Measurements from ENCODE around the gene TTF1. TPM values are rescaled to one million over a fixed set of nuclear protein-coding genes. Genes with fewer than 3 reads are reported as not detected.

Gene TTF1
- total and polyA plus RNA-seq, 2 donors: 24.9 to 29.9 TPM

DNA sequence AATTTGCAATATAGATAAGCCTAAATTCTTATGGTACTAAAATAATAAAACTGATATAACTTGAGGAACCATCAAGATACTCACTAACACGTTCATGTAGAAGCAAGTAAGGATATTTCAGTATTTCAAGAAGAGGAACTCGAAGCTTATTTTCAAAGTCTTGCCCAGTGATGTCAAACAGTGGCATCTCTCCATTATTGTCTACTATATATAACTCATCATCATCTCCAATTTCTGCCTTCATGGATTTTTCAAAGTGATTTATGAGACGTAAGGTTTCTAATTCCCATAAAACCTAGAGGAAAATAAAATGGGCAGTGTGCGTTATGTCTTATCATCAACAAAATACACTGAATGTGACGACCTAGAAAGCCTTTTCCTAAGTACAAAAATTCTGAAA, 60.5 kb downstream of the TTF1 start:
- no peaks in the 10 kb centered on the region for H3K9me3 ChIP-seq (ENCODE audit: control insufficient read depth in 2 of 2, insufficient read depth in 1 of 2, low read length in 1 of 2)
- DNase-seq (ENCODE audit: low read depth in 6 of 9, low spot score in 9 of 9): no peak
- H3K4me1 ChIP-seq (ENCODE audit: control insufficient read depth in 2 of 2, insufficient read depth in 2 of 2, low read length in 2 of 2): peaks cover 0 to 7% of the 10 kb centered on the region in 2 donors
- H3K27me3 ChIP-seq (ENCODE audit: control insufficient read depth in 2 of 2, insufficient read depth in 1 of 2, low read length in 1 of 2): no peaks in the 10 kb centered on the region
- no peak overlapping the region for H3K27ac ChIP-seq (ENCODE audit: low read depth in 1 of 2, low read length in 1 of 2)
- H3K4me3 ChIP-seq (ENCODE audit: low read length in 2 of 2): no peak overlapping the region
- peaks cover 55 to 85% of the 10 kb centered on the region in 2 donors for H3K36me3 ChIP-seq (ENCODE audit: control insufficient read depth in 2 of 2, insufficient read depth in 2 of 2, low read length in 1 of 2)
- 98% methylated on average over 5 of the region's 5 CpGs for WGBS

DNA sequence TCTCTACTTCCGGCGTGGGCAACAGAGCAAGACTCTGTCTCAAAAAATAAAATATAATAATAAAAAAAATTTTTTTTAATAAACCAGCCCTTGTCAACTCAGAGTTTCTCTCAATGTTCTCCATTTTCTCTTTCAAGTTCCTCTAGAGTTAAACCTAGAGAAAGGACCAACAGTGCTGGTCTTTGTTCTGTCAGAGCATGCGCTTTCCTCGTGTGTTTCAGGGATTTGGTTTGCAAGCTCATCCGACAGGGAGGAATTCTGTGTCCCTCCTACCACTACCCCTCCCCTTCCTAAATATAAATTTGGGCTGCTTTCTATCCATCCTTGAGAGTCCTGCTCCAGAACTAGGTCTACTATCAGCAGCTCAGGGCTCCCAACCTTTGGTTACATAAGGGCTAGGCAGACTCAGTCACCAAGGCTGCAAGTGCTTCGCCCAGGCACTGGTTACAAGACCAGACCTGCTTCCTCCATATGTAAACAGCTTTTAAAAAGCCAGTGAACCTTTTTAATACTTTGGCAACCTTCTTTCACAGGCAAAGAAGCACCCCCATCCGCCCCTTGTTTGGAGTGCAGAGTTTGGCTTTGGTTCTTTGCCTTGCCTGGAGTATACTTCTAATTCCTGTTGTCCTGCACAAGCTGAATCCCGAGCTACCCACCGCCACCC, 65.3 kb downstream of the TTF1 start:
- 89% methylated on average over 9 of the region's 9 CpGs for WGBS
- Histone ChIP-seq H3K36me3 (ENCODE audit: control insufficient read depth in 2 of 2, insufficient read depth in 2 of 2, low read length in 1 of 2) (peaks cover 53 to 83% of the 10 kb centered on the region in 2 donors), H3K4me1 (ENCODE audit: control insufficient read depth in 2 of 2, insufficient read depth in 2 of 2, low read length in 2 of 2) (no peaks in the 10 kb centered on the region), H3K27me3 (ENCODE audit: control insufficient read depth in 2 of 2, insufficient read depth in 1 of 2, low read length in 1 of 2) (no peaks in the 10 kb centered on the region), H3K4me3 (ENCODE audit: low read length in 2 of 2) (no peak overlapping the region), H3K9me3 (ENCODE audit: control insufficient read depth in 2 of 2, insufficient read depth in 1 of 2, low read length in 1 of 2) (no peaks in the 10 kb centered on the region), H3K27ac (ENCODE audit: low read depth in 1 of 2, low read length in 1 of 2) (no peak overlapping the region)
- no peak for DNase-seq (ENCODE audit: low read depth in 6 of 9, low spot score in 9 of 9)

DNA sequence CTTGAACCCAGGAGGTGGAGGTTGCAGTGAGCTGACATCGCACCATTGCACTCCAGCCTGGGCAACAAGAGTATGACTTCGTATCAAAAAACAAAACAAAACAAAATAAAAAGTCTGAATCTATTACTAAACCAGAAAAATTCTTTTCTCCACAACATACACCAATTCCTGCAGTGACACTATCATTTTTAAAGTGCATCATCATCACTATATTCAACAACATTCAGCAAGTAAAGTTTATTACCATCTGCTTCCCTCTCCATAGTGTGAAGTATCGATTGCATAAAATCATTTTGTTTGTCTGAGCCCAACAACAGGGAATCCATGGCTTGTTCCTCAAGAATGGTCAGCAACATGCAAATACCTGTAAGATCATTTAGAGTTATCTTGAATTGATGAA, 72.3 kb downstream of the TTF1 start:
- H3K9me3 ChIP-seq (ENCODE audit: control insufficient read depth in 2 of 2, insufficient read depth in 1 of 2, low read length in 1 of 2): no peaks in the 10 kb centered on the region
- H3K27me3 ChIP-seq (ENCODE audit: control insufficient read depth in 2 of 2, insufficient read depth in 1 of 2, low read length in 1 of 2): no peaks in the 10 kb centered on the region
- no peak overlapping the region for H3K4me3 ChIP-seq (ENCODE audit: low read length in 2 of 2)
- H3K36me3 ChIP-seq (ENCODE audit: control insufficient read depth in 2 of 2, insufficient read depth in 2 of 2, low read length in 1 of 2): peaks cover 31 to 83% of the 10 kb centered on the region in 2 donors
- 98% methylated on average over 3 of the region's 3 CpGs for WGBS
- DNase-seq (ENCODE audit: low read depth in 6 of 9, low spot score in 9 of 9): no peak
- H3K27ac ChIP-seq (ENCODE audit: low read depth in 1 of 2, low read length in 1 of 2): no peak overlapping the region
- no peaks in the 10 kb centered on the region for H3K4me1 ChIP-seq (ENCODE audit: control insufficient read depth in 2 of 2, insufficient read depth in 2 of 2, low read length in 2 of 2)

DNA sequence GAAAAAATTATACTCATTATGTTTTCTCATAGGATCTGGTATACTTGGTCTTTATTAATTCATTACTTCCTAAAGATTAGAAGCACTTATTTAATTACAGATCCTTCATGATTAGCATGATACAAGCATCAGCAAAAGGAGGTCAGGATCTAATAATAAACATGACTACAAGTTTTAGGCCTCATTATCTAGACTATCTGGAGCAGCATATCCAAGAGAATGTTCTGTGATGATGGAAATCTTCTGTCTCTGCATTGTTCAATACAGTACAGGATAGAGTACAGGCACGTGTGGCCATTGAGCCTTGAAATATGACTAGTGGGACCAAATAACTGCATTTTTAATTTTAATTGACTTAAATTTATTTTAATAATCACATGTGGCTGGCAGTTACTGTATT, 73.1 kb downstream of the TTF1 start:
- no peak for DNase-seq (ENCODE audit: low read depth in 6 of 9, low spot score in 9 of 9)
- 94% methylated on average over 1 of the region's 1 CpG for WGBS
- H3K27me3 ChIP-seq (ENCODE audit: control insufficient read depth in 2 of 2, insufficient read depth in 1 of 2, low read length in 1 of 2): no peaks in the 10 kb centered on the region
- H3K9me3 ChIP-seq (ENCODE audit: control insufficient read depth in 2 of 2, insufficient read depth in 1 of 2, low read length in 1 of 2): no peaks in the 10 kb centered on the region
- H3K36me3 ChIP-seq (ENCODE audit: control insufficient read depth in 2 of 2, insufficient read depth in 2 of 2, low read length in 1 of 2): peaks cover 27 to 83% of the 10 kb centered on the region in 2 donors
- H3K4me3 ChIP-seq (ENCODE audit: low read length in 2 of 2): no peak overlapping the region
- no peak overlapping the region for H3K27ac ChIP-seq (ENCODE audit: low read depth in 1 of 2, low read length in 1 of 2)
- H3K4me1 ChIP-seq (ENCODE audit: control insufficient read depth in 2 of 2, insufficient read depth in 2 of 2, low read length in 2 of 2): no peaks in the 10 kb centered on the region

DNA sequence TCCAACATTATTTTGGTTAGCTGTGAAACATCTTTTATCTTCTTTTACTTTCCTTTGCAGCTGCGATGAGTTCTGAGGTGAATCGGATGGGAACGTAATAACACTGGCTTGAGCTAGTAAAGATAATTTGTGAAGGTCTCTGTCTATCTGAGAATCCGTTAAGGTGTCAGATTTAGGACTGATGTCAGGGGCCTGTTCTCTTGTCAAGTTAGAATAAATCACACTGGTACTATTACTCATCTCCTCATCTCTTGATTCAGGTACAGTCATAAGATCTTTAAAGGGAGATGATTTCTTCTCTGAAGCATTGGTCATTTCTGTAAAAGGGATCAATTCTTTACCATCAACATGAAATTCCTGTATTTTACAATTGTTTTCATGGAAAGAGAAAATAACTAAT, 78.1 kb downstream of the TTF1 start:
- H3K4me1 ChIP-seq (ENCODE audit: control insufficient read depth in 2 of 2, insufficient read depth in 2 of 2, low read length in 2 of 2): no peaks in the 10 kb centered on the region
- H3K36me3 ChIP-seq (ENCODE audit: control insufficient read depth in 2 of 2, insufficient read depth in 2 of 2, low read length in 1 of 2): peaks cover 36 to 83% of the 10 kb centered on the region in 2 donors
- 98% methylated on average over 4 of the region's 4 CpGs for WGBS
- no peak overlapping the region for H3K27ac ChIP-seq (ENCODE audit: low read depth in 1 of 2, low read length in 1 of 2)
- H3K27me3 ChIP-seq (ENCODE audit: control insufficient read depth in 2 of 2, insufficient read depth in 1 of 2, low read length in 1 of 2): no peaks in the 10 kb centered on the region
- no peak for DNase-seq (ENCODE audit: low read depth in 6 of 9, low spot score in 9 of 9)
- no peak overlapping the region for H3K4me3 ChIP-seq (ENCODE audit: low read length in 2 of 2)
- H3K9me3 ChIP-seq (ENCODE audit: control insufficient read depth in 2 of 2, insufficient read depth in 1 of 2, low read length in 1 of 2): no peaks in the 10 kb centered on the region

DNA sequence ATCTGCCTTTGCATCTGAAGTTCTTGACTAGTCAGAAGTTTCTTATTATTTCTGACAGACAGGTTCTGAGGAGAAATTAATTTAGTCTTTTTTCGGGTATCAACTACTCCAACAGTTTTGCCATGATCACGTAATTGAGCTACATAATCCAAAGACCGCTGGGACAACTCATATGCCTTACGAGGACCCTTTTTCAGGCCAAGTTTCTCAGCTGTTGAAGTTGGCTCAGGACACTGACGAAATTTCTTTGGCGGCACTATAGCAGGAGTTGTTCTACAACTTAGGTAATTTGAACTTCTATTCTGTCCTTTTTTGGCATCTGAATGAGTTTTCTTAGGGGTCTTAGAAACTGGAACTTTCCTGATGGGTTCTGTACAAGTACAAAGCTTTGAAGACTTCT, 79.1 kb downstream of the TTF1 start:
- peaks cover 33 to 85% of the 10 kb centered on the region in 2 donors for H3K36me3 ChIP-seq (ENCODE audit: control insufficient read depth in 2 of 2, insufficient read depth in 2 of 2, low read length in 1 of 2)
- H3K4me3 ChIP-seq (ENCODE audit: low read length in 2 of 2): no peak overlapping the region
- DNase-seq (ENCODE audit: low read depth in 6 of 9, low spot score in 9 of 9): no peak
- no peaks in the 10 kb centered on the region for H3K4me1 ChIP-seq (ENCODE audit: control insufficient read depth in 2 of 2, insufficient read depth in 2 of 2, low read length in 2 of 2)
- H3K27ac ChIP-seq (ENCODE audit: low read depth in 1 of 2, low read length in 1 of 2): no peak overlapping the region
- no peaks in the 10 kb centered on the region for H3K27me3 ChIP-seq (ENCODE audit: control insufficient read depth in 2 of 2, insufficient read depth in 1 of 2, low read length in 1 of 2)
- WGBS: 98% methylated on average over 6 of the region's 6 CpGs
- no peaks in the 10 kb centered on the region for H3K9me3 ChIP-seq (ENCODE audit: control insufficient read depth in 2 of 2, insufficient read depth in 1 of 2, low read length in 1 of 2)

Other genes with a start within 250 kb of the TTF1 start
- gene NTNG2, start 244.8 kb downstream of the TTF1 start, total RNA-seq: 1.7 TPM
- 1.7 TPM for gene NTNG2, start 244.8 kb downstream of the TTF1 start, polyA plus RNA-seq
- gene SETX, start 51.9 kb downstream of the TTF1 start, total RNA-seq: 50.7 TPM
- 43.1 TPM for gene SETX, start 51.9 kb downstream of the TTF1 start, polyA plus RNA-seq
- gene CFAP77, start 3.4 kb upstream of the TTF1 start, total RNA-seq: 0.05 TPM
- 0.11 TPM for gene CFAP77, start 3.4 kb upstream of the TTF1 start, polyA plus RNA-seq
- not detected for gene BARHL1, start 175.8 kb upstream of the TTF1 start, total RNA-seq
- gene BARHL1, start 175.8 kb upstream of the TTF1 start, polyA plus RNA-seq: 0.11 TPM